Measurements from ENCODE around the gene EED. TPM values are rescaled to one million over a fixed set of nuclear protein-coding genes. Genes with fewer than 3 reads are reported as not detected.

EED gene
- total and polyA plus RNA-seq, 2 donors = 13.8 to 49.7 TPM

DNA sequence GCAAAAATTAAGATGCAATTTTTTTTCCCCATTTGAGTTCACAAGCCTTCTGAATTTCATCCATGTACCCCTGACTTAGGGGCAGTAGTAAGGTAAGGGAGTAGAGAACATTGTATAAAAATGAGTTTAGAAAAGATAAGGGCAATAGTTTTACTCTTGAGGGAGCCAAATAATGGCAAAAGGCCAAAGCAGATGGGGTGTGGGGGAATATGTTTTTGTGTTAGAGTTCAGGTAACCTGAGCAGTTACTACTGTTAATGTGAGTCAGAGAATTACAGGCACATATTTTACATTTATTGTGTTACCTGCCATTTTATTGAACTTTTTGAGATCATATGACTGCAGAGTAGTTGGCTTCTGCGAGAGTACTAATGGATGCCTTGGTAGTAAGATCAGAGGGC lies 3.1 kb downstream of the EED start:
- 85% methylated on average over 1 of the region's 1 CpG for WGBS
- Histone ChIP-seq H3K4me3 (ENCODE audit: low read depth, low read length) (no peak overlapping the region), H3K27ac (ENCODE audit: low read depth) (no peak overlapping the region), H3K36me3 (ENCODE audit: insufficient read depth) (no peaks in the 10 kb centered on the region), H3K4me1 (ENCODE audit: insufficient read depth) (peaks cover 1% of the 10 kb centered on the region)
- DNase-seq (ENCODE audit: extremely low spot score) = no peak

DNA sequence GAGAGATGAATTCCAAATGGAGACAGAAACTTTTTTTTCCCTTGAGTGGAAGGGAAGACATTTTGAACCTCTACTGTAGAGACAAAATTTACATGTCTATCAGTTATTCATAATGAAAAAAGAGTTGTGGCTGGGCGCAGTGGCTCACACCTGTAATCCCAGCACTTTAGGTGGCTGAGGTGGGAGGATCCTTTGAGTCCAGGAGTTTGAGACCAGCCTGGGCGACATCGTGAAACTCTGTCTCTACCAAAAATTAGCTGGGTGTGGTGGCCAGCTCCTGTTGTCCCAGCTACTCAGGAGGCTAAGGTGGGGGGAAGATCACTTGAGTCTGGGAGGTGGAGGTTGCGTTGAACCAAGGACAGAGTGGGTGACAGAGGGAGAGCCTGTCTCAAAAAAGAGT lies 4.1 kb downstream of the EED start:
- DNase-seq (ENCODE audit: extremely low spot score) = no peak
- peaks cover 1% of the 10 kb centered on the region for H3K4me1 ChIP-seq (ENCODE audit: insufficient read depth)
- 90% methylated on average over 4 of the region's 4 CpGs for WGBS
- no peaks in the 10 kb centered on the region for H3K36me3 ChIP-seq (ENCODE audit: insufficient read depth)
- H3K4me3 ChIP-seq (ENCODE audit: low read depth, low read length) = no peak overlapping the region
- H3K27ac ChIP-seq (ENCODE audit: low read depth) = no peak overlapping the region

DNA sequence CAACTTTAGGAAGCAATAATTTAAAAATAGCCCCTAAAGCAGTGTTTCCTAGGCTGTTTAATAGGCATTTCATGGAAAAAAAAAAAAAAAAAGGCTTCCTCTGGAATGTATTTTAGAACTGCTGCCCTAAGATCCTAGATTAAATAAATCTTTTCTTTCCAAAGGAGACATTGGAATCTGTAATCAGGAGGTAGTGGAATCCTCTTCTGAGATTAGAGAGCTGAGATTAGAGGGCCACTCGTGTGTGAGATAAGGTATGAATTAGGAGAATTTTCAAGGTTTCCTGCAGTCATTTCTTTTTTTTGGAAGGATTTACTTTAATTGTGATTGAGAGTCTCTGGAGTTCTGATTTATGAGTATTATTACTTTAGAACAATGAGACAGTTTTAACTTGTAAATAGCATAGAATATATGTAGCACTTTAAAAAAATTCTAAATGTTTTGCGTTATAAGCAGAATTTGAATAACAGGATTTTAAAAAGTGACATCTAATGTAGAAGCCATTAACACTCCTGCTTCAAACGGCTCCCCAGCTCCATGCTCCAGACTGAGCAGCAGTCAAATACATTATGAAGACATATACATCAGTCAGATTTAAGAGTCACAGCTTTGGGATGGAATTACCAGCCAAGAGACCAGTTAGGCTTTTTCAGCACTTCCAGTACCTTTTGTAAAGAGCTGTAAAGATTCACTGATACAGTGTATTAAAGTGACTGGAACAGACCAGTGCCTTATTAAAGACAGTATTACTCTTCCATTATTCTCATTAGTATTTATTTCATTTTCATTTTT lies 5.0 kb downstream of the EED start:
- Histone ChIP-seq H3K4me1 (ENCODE audit: insufficient read depth) (peaks cover 1% of the 10 kb centered on the region), H3K36me3 (ENCODE audit: insufficient read depth) (no peaks in the 10 kb centered on the region), H3K4me3 (ENCODE audit: low read depth, low read length) (no peak overlapping the region), H3K27ac (ENCODE audit: low read depth) (no peak overlapping the region)
- DNase-seq (ENCODE audit: extremely low spot score) = no peak
- 42% methylated on average over 3 of the region's 3 CpGs for WGBS

DNA sequence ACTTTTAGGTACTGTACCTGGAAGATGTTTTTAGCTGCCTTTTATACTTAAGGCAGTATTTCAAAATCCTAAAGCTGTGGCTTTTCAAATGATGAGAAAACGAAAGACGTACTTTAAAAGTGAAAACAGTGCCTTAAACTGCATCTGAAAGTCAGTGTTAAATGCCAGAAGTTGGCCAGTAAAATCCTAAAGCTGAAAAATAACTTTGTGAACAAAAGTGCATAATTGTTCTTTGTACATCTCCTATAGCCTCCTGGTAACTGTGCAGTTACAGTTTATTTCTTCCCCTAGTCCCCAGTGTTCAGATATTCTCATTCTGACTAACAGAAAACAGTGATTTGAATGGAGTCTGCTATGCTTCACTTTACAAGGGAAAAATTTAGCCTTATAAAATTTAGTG lies 6.8 kb downstream of the EED start:
- H3K4me1 ChIP-seq (ENCODE audit: insufficient read depth) = peaks cover 1% of the 10 kb centered on the region
- no peak overlapping the region for H3K27ac ChIP-seq (ENCODE audit: low read depth)
- DNase-seq (ENCODE audit: extremely low spot score) = no peak
- no peak overlapping the region for H3K4me3 ChIP-seq (ENCODE audit: low read depth, low read length)
- H3K36me3 ChIP-seq (ENCODE audit: insufficient read depth) = no peaks in the 10 kb centered on the region
- 59% methylated on average over 2 of the region's 2 CpGs for WGBS

DNA sequence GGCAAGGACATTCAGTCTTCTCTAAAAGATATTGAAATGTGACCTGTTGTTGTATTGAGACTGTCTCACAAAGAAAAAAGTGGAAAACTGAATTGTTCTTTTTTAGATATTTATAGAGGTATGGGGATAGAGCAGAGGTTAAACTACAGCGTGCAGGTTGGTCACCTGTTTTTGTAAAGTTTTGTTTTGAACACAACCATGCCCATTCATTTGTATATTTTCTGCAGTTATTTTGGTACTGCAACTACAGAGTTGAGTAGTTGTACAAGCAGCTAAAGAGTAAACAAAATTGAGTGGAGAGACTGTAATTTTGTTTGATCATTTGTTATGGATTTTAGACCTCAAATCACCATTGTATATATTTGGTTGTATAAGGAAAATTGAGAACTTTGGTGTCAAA lies 11.3 kb downstream of the EED start:
- Histone ChIP-seq H3K36me3 (ENCODE audit: insufficient read depth) (peaks cover 2% of the 10 kb centered on the region), H3K27ac (ENCODE audit: low read depth) (no peak overlapping the region), H3K4me1 (ENCODE audit: insufficient read depth) (no peaks in the 10 kb centered on the region), H3K4me3 (ENCODE audit: low read depth, low read length) (no peak overlapping the region)
- WGBS = 93% methylated on average over 1 of the region's 1 CpG
- no peak for DNase-seq (ENCODE audit: extremely low spot score)

DNA sequence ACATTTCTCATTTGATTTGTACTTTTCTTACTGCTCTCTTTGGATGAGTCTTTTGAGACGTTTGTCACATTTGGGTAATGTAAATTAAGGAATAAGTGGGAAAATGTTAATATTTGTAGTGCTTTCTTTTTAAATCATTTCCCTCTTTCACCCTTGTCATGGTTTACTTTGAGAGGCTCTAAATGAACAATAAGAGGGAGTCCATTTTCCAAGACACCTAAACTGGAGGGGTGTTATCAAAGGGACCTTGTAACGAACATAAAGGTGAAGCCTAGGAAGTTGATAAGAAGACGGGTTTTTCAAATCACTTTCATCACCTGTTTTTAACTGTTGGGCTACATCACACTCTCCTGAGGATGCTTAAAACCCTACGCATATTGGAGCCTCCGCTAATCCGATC lies 12.1 kb downstream of the EED start:
- Histone ChIP-seq H3K4me1 (ENCODE audit: insufficient read depth) (no peaks in the 10 kb centered on the region), H3K4me3 (ENCODE audit: low read depth, low read length) (no peak overlapping the region), H3K36me3 (ENCODE audit: insufficient read depth) (peaks cover 2% of the 10 kb centered on the region), H3K27ac (ENCODE audit: low read depth) (no peak overlapping the region)
- no peak for DNase-seq (ENCODE audit: extremely low spot score)
- 76% methylated on average over 6 of the region's 6 CpGs for WGBS

DNA sequence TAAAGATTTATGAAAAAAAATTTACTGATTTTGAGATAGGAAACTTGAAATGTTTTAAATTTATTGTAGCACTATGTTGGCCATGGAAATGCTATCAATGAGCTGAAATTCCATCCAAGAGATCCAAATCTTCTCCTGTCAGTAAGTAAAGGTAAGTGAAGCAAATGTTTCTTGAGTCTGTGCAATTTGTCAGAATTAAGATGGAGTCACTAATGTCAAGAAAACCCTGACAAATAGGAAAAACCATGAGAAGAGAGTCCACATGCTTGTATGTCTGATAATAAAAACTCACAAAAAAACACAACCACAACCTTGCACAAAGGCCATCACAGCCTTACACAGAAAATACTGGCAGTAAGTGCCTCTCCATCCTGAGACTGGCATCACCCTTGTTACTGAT lies 12.9 kb downstream of the EED start:
- no peak for DNase-seq (ENCODE audit: extremely low spot score)
- Histone ChIP-seq H3K36me3 (ENCODE audit: insufficient read depth) (peaks cover 2% of the 10 kb centered on the region), H3K4me3 (ENCODE audit: low read depth, low read length) (no peak overlapping the region), H3K27ac (ENCODE audit: low read depth) (no peak overlapping the region), H3K4me1 (ENCODE audit: insufficient read depth) (no peaks in the 10 kb centered on the region)

DNA sequence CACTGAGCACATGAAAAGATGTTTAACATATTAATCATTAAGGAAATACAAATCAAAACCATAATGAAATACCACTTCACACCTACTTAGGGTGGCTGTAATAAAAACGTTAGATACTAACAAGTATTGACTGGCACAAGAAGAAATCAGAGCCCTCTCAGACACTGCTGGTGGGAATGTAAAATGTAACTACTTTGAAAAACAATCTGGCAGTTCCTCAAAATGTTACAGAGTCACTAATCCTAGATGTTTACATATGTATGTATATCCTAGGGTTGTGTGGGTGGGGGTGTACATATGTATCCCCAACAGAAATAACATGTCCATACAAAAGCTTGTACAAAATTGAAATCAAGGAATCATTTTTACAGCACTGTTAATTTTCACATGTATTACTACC lies 15.2 kb downstream of the EED start:
- no peak overlapping the region for H3K4me3 ChIP-seq (ENCODE audit: low read depth, low read length)
- DNase-seq (ENCODE audit: extremely low spot score) = no peak
- no peaks in the 10 kb centered on the region for H3K4me1 ChIP-seq (ENCODE audit: insufficient read depth)
- no peak overlapping the region for H3K27ac ChIP-seq (ENCODE audit: low read depth)
- WGBS = 27% methylated on average over 1 of the region's 1 CpG
- peaks cover 2% of the 10 kb centered on the region for H3K36me3 ChIP-seq (ENCODE audit: insufficient read depth)

DNA sequence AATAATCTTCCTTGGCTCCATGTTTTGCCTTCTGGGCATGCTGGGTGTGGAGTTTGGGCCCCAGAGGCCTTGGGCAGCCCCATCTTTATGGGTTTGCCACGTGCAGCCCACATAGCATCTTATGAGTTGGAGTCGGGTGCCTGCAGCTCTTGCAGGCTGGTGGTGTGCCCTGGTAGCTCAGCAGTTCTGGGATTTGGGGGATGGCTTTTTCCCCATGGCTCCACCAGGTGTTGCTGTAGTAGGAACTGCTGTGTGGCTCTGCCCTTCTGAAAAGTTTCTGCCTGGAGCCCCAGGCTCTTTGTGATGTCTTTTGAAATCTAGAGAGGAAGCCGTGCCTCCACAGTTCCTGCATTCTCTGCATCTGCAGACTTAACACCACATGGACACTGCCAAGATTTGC lies 16.8 kb downstream of the EED start:
- Histone ChIP-seq H3K4me3 (ENCODE audit: low read depth, low read length) (no peak overlapping the region), H3K4me1 (ENCODE audit: insufficient read depth) (no peaks in the 10 kb centered on the region), H3K36me3 (ENCODE audit: insufficient read depth) (peaks cover 2% of the 10 kb centered on the region), H3K27ac (ENCODE audit: low read depth) (no peak overlapping the region)
- no peak for DNase-seq (ENCODE audit: extremely low spot score)
- 93% methylated on average over 3 of the region's 3 CpGs for WGBS

DNA sequence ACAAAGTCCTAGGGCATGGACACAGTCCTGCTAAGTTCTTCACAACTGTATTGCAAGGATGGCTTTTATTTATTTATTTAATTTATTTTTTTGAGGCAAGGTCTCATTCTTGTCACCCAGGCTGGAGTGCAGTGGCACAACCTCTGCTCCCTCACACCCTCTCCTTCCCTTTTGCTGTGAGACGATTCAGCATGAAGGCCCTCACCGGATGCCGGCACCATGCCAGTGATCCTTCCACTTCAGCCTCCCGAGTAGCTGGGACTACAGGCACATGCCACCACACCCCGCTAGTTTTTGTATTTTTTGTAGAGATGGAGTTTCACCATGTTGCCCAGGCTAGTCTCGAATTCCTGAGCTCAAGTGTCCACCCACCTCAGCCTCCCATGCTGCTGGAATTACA lies 17.8 kb downstream of the EED start:
- Histone ChIP-seq H3K36me3 (ENCODE audit: insufficient read depth) (peaks cover 2% of the 10 kb centered on the region), H3K27ac (ENCODE audit: low read depth) (no peak overlapping the region), H3K4me1 (ENCODE audit: insufficient read depth) (no peaks in the 10 kb centered on the region), H3K4me3 (ENCODE audit: low read depth, low read length) (no peak overlapping the region)
- WGBS = 97% methylated on average over 6 of the region's 6 CpGs
- DNase-seq (ENCODE audit: extremely low spot score) = no peak

DNA sequence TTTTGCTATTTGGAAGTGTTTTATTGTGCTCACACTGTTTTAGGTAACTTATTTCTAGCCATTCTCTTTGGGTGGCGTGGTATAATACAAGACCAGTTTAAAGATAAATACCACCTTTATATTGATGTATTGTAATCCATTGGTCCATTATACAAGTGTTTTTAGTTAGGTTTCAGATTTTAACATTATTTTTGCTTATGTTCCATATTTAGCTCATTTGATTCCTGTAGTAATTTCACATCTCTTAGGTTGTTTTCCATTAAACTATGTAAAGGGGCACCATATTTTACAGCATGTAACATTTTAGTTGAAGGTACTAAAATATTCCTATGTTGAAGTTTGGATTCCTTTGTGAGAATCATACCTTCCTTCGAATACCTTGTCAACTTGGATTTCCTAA lies 20.1 kb downstream of the EED start:
- no peaks in the 10 kb centered on the region for H3K4me1 ChIP-seq (ENCODE audit: insufficient read depth)
- H3K36me3 ChIP-seq (ENCODE audit: insufficient read depth) = peaks cover 2% of the 10 kb centered on the region
- WGBS = 96% methylated on average over 2 of the region's 2 CpGs
- no peak overlapping the region for H3K4me3 ChIP-seq (ENCODE audit: low read depth, low read length)
- H3K27ac ChIP-seq (ENCODE audit: low read depth) = no peak overlapping the region
- DNase-seq (ENCODE audit: extremely low spot score) = no peak

DNA sequence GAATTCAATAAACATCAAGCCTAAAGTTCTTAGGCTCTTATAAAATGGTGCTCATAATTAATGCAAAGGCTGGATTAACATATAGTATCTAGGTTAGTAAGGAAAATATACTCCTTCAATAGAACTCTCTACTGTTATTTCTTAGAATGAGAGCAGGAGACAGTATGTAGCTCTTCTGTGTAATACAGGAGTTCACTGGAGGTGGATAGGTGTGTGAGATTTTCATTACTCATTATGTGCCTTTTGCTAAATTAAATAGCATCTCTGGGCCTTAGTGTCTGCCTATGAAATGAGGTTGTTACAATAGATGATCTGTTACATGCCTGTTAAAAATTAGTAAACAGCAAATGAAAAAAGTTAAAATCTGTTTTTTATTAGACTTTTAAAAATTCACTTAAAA lies 20.6 kb downstream of the EED start:
- no peaks in the 10 kb centered on the region for H3K36me3 ChIP-seq (ENCODE audit: insufficient read depth)
- H3K27ac ChIP-seq (ENCODE audit: low read depth) = no peak overlapping the region
- no peak for DNase-seq (ENCODE audit: extremely low spot score)
- H3K4me1 ChIP-seq (ENCODE audit: insufficient read depth) = no peaks in the 10 kb centered on the region
- H3K4me3 ChIP-seq (ENCODE audit: low read depth, low read length) = no peak overlapping the region

DNA sequence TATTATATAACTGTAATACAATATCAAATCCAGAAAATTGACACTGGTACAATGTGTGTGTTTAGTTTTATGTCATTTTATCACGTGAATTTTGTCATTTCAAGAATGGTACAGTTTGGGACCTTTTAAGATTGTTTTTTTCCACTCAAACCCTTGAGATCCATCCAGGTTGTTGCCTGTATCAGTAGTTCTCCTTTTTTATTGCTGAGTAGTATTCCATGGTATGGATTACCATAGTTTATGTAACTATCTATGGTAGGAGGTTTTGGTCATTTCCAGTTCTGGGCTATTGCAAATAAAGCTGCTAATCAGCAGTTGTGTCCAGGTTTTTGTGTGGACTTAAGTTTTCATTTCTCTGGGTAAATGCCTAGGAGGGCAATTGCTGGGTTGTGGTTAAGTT lies 25.1 kb downstream of the EED start:
- 89% methylated on average over 1 of the region's 1 CpG for WGBS

DNA sequence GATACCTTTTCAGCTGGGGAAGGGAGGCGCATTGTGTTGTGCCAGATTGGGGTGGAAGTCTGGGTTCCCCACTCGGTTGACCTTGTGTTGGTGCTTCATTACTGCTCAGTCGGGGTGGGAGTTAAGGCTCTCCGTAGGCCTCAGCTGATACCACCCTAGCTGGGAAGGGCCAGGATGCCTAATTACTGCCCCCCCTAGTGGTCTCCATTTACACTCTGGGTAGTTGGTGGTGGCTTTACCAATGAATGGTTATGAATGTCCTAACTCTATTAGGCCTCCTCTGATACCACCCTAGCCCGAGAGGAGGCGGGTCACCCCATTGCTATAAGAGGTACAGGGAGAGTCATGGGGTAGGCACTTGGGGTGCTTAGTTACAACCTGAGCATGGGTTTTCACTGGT lies 29.9 kb downstream of the EED start:
- Histone ChIP-seq H3K4me1 (ENCODE audit: insufficient read depth) (no peaks in the 10 kb centered on the region), H3K36me3 (ENCODE audit: insufficient read depth) (peaks cover 4% of the 10 kb centered on the region), H3K4me3 (ENCODE audit: low read depth, low read length) (no peak overlapping the region), H3K27ac (ENCODE audit: low read depth) (no peak overlapping the region)
- DNase-seq (ENCODE audit: extremely low spot score) = no peak
- WGBS = 89% methylated on average over 6 of the region's 6 CpGs

More for the DNA sequence above, 25.1 kb downstream of the EED start:
- DNase-seq (ENCODE audit: extremely low spot score) = no peak
- Histone ChIP-seq H3K36me3 (ENCODE audit: insufficient read depth) (peaks cover 2% of the 10 kb centered on the region), H3K4me3 (ENCODE audit: low read depth, low read length) (no peak overlapping the region), H3K4me1 (ENCODE audit: insufficient read depth) (no peaks in the 10 kb centered on the region), H3K27ac (ENCODE audit: low read depth) (no peak overlapping the region)

DNA sequence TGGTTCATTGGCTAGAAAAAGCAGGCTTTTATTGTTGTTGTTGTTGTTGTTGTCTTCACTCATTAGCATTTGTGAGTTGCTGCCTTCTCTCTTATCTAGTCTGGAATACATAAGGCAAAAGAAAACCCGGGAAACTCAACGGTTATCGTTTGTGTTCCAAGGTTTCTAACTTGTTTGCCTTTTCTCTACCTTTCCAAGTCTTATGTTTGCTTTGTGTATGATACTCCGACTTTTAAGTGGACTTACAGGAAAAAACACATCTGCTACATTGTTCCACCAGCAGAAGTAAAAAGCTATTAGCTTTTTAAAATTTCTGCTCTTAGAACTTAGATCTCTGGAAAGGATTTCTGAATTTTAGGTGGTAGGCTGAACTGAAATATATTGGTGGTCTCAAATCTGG lies 30.4 kb downstream of the EED start:
- Histone ChIP-seq H3K27ac (ENCODE audit: low read depth) (no peak overlapping the region), H3K36me3 (ENCODE audit: insufficient read depth) (peaks cover 4% of the 10 kb centered on the region), H3K4me1 (ENCODE audit: insufficient read depth) (no peaks in the 10 kb centered on the region), H3K4me3 (ENCODE audit: low read depth, low read length) (no peak overlapping the region)
- 56% methylated on average over 4 of the region's 4 CpGs for WGBS
- DNase-seq (ENCODE audit: extremely low spot score) = no peak
